B cell (primary cell): Measurements from ENCODE around the gene C3orf22. TPM values are rescaled to one million over a fixed set of nuclear protein-coding genes. Genes with fewer than 3 reads are reported as not detected.

Experiments used
- ATAC-seq: fragments of 200-7000 bp; cut with Tn5 transposase; one replicate; pipeline ENCODE4 v1.10.0; 2021; ENCODE audit warnings: low read depth, mild to moderate bottlenecking, moderate number of reproducible peaks, moderate library complexity
- CTCF ChIA-PET: fragments of 350-600 bp; sonication (Branson Sonifier 250); formaldehyde crosslinking; loops from one replicate; lab custom pipeline; 2021; ENCODE audit warnings: antibody characterized with exemption, inconsistent platforms; lab: Charles Lee
- POLR2A ChIA-PET: fragments of 350-600 bp; sonication (Branson Sonifier 250); formaldehyde crosslinking; loops from one replicate; lab custom pipeline; 2021; ENCODE audit warnings: antibody characterized with exemption; lab: Charles Lee
- DNase-seq: peaks from one replicate; pipeline ENCODE4 v3.0.0; 2013
- H2AFZ ChIP-seq: 2 replicates; pipeline ENCODE4 v1.6.1; 2012; ENCODE audit warnings: mild to moderate bottlenecking, low read depth, low read length; ENCODE audit not compliant: insufficient read depth, poor library complexity, severe bottlenecking
- H3K27ac ChIP-seq, 2 donors: 1 replicate in 1 of 2; 2 replicates in 1 of 2; pipeline ENCODE4 v1.5.1; 2012 to 2013; ENCODE audit warnings: low read length in 2 of 2, mild to moderate bottlenecking in 2 of 2, moderate library complexity in 1 of 2
- H3K27me3 ChIP-seq, 4 experiments: fragments of 200-600 bp in 1 of 4; sonication (generic) in 1 of 4; replicated peaks in 1 of 4; 1 replicate in 2 of 4; 2 replicates in 2 of 4; pipeline versions ENCODE4 v1.6.1 to v1.7.0; 2013 to 2016; ENCODE audit warnings: low read length in 3 of 4, mild to moderate bottlenecking in 2 of 4, mixed read lengths in 1 of 4, moderate library complexity in 1 of 4; ENCODE audit not compliant: insufficient read depth in 4 of 4, control insufficient read depth in 3 of 4; ENCODE audit errors: control extremely low read depth in 1 of 4
- H3K36me3 ChIP-seq, 2 experiments: replicated peaks in 1 of 2; 1 replicate in 1 of 2; 2 replicates in 1 of 2; pipeline versions ENCODE4 v1.6.1 to v1.7.1; 2013; ENCODE audit warnings: low read length in 1 of 2; ENCODE audit not compliant: insufficient read depth in 2 of 2, control insufficient read depth in 1 of 2; ENCODE audit errors: control extremely low read depth in 1 of 2, extremely low read depth in 1 of 2
- H3K4me1 ChIP-seq, 2 donors: fragments of 200-600 bp in 1 of 2; sonication (generic) in 1 of 2; 1 replicate in 1 of 2; 2 replicates in 1 of 2; pipeline versions ENCODE4 v1.5.1 to v1.6.1; 2013 to 2017; ENCODE audit warnings: low read length in 2 of 2; ENCODE audit not compliant: control insufficient read depth in 2 of 2, insufficient read depth in 2 of 2
- H3K4me2 ChIP-seq: replicated peaks from 2 replicates; pipeline ENCODE3; 2012; ENCODE audit warnings: mild to moderate bottlenecking, low read depth, low read length; ENCODE audit not compliant: poor library complexity, severe bottlenecking
- H3K4me3 ChIP-seq, 5 experiments: fragments of 200-600 bp in 1 of 5; sonication (generic) in 1 of 5; 1 replicate in 3 of 5; 2 replicates in 2 of 5; pipeline versions ENCODE4 v1.5.1 to v1.7.0; 2011 to 2016; ENCODE audit warnings: low read length in 4 of 5, mild to moderate bottlenecking in 4 of 5, low read depth in 2 of 5, control low read depth in 1 of 5, moderate library complexity in 1 of 5; ENCODE audit not compliant: insufficient read depth in 1 of 5; ENCODE audit errors: control extremely low read depth in 1 of 5, extremely low read depth in 1 of 5
- H3K79me2 ChIP-seq: fragments of 200-600 bp; sonication (generic); one replicate; pipeline ENCODE4 v1.6.0; 2016; ENCODE audit warnings: low read length; ENCODE audit not compliant: control insufficient read depth, insufficient read depth
- H3K9ac ChIP-seq: fragments of 200-600 bp; sonication (generic); 2 replicates; pipeline ENCODE4 v1.6.1; 2017; ENCODE audit warnings: mild to moderate bottlenecking, low read length, moderate library complexity
- H3K9me3 ChIP-seq, 3 donors: one replicate each; pipeline versions ENCODE4 v1.6.1 to v1.7.1; 2013; ENCODE audit warnings: low read length in 2 of 3; ENCODE audit not compliant: control insufficient read depth in 2 of 3, insufficient read depth in 1 of 3; ENCODE audit errors: control extremely low read depth in 1 of 3
- H4K20me1 ChIP-seq: 2 replicates; pipeline ENCODE4 v1.6.0; 2012; ENCODE audit warnings: mild to moderate bottlenecking, low read length; ENCODE audit not compliant: insufficient read depth, control insufficient read depth, poor library complexity, severe bottlenecking
- H3K27ac Mint-ChIP-seq: one replicate; pipeline ENCODE4 v1.8.0; 2021; ENCODE audit warnings: mixed read lengths
- H3K27me3 Mint-ChIP-seq: one replicate; pipeline ENCODE4 v1.8.0; 2021; ENCODE audit warnings: mixed read lengths
- H3K4me1 Mint-ChIP-seq: one replicate; pipeline ENCODE4 v1.8.0; 2021; ENCODE audit warnings: mixed read lengths
- H3K4me3 Mint-ChIP-seq: one replicate; pipeline ENCODE4 v1.8.0; 2021; ENCODE audit warnings: mixed read lengths
- H3K9me3 Mint-ChIP-seq: one replicate; pipeline ENCODE4 v1.8.0; 2022; ENCODE audit warnings: mixed read lengths; ENCODE audit not compliant: insufficient read depth
- CTCF ChIP-seq: fragments of 200-600 bp; IDR thresholded peaks from one replicate; pipeline ENCODE4 v1.8.0; 2022; ENCODE audit warnings: antibody characterized with exemption, mild to moderate bottlenecking
- EZH2 ChIP-seq: IDR thresholded peaks from 2 replicates; pipeline ENCODE4 v1.6.1; 2012; ENCODE audit warnings: borderline replicate concordance, low read depth, mild to moderate bottlenecking, moderate library complexity, low read length; ENCODE audit not compliant: insufficient read depth, poor library complexity, severe bottlenecking
- WGBS: methylation state at CpG from one replicate; pipeline ENCODE4 v1.1.5; 2013; ENCODE audit warnings: missing lambda C conversion rate; ENCODE audit not compliant: insufficient coverage; 5-methylcytosine and 5-hydroxymethylcytosine counted together
- intact Hi-C: fragments of 100-400 bp; cut with micrococcal nuclease; formaldehyde crosslinking; loops from one replicate; pipeline ENCODE4 v1.10.0; 2022
- polyA plus RNA-seq: library from polyadenylated mRNA; depleted of rRNA; stranded (reverse); fragments of >200 nt; gene quantifications from 2 replicates; pipeline ENCODE4 v1.2.3, GENCODE V29; 2012
- total RNA-seq, 2 donors: library from RNA; stranded (reverse); fragments of 120-200 nt in 1 of 2; gene quantifications; 1 replicate in 1 of 2; 2 replicates in 1 of 2; pipeline versions ENCODE4 v1.2.3 to v1.2.4, GENCODE V29; 2013 to 2022

The C3orf22 gene
- total and polyA plus RNA-seq, 2 donors (not counting 1 experiment from before 2014, with no cell fraction given) = not detected

- CTCF ChIA-PET = no interaction called here
- Histone ChIP-seq H3K36me3 (no peaks in the 10 kb centered on the region), H3K4me2 (no peak overlapping the region), H3K9me3 (no peaks in the 10 kb centered on the region), H3K79me2 (no peaks in the 10 kb centered on the region), H3K4me1 (no peaks in the 10 kb centered on the region), H3K9ac (no peak overlapping the region), H4K20me1 (no peaks in the 10 kb centered on the region), H2AFZ (no peak overlapping the region), H3K27me3 (no peaks in the 10 kb centered on the region), H3K4me3 (no peak overlapping the region), H3K27ac (no peak overlapping the region)
- POLR2A ChIA-PET = no interaction called here
- WGBS = 96% methylated on average over 4 of the region's 5 CpGs
- Mint-ChIP-seq H3K27me3 (peaks cover 7% of the 10 kb centered on the region), H3K9me3 (no peaks in the 10 kb centered on the region), H3K4me3 (no peak overlapping the region), H3K27ac (no peak overlapping the region), H3K4me1 (no peaks in the 10 kb centered on the region)
- no peak for DNase-seq
- ATAC-seq = no peak
- TF ChIP-seq CTCF (no peak), EZH2 (no peak)
- intact Hi-C loops = no loop called here
Measured at GRCh38 chr3:126580746-126581145, 22.0 kb upstream of the C3orf22 start.

- no peaks in the 10 kb centered on the region for H3K4me1 Mint-ChIP-seq
- no peaks in the 10 kb centered on the region for H3K4me1 ChIP-seq
- H3K9me3 Mint-ChIP-seq = no peaks in the 10 kb centered on the region
- no peaks in the 10 kb centered on the region for H4K20me1 ChIP-seq
- ATAC-seq (no peak), DNase-seq (no peak)
- H3K27ac Mint-ChIP-seq = no peak overlapping the region
- TF ChIP-seq CTCF = no peak
- TF ChIP-seq EZH2 = no peak
- no peaks in the 10 kb centered on the region for H3K79me2 ChIP-seq
- H3K4me3 Mint-ChIP-seq = no peak overlapping the region
- H3K27me3 ChIP-seq = no peaks in the 10 kb centered on the region
- no peak overlapping the region for H3K4me3 ChIP-seq
- H2AFZ ChIP-seq = no peak overlapping the region
- no peaks in the 10 kb centered on the region for H3K9me3 ChIP-seq
- ChIA-PET POLR2A (interaction anchor here (0.7 kb wide), 1 partner anchor 56 kb away, joined by 3 read pairs; no protein-coding TSS in a partner anchor), CTCF (no interaction called here)
- no peak overlapping the region for H3K4me2 ChIP-seq
- no peaks in the 10 kb centered on the region for H3K36me3 ChIP-seq
- no peak overlapping the region for H3K9ac ChIP-seq
- H3K27me3 Mint-ChIP-seq = peaks cover 13% of the 10 kb centered on the region
- 89% methylated on average over 7 of the region's 7 CpGs for WGBS
- intact Hi-C loops = no loop called here
- H3K27ac ChIP-seq = no peak overlapping the region
Measured at GRCh38 chr3:126578702-126579101, 20.0 kb upstream of the C3orf22 start.
